ENCODE measurements around the gene KCNG2. TPM values are rescaled to one million over a fixed set of nuclear protein-coding genes. Genes with fewer than 3 reads are reported as not detected.

KCNG2 gene
- total RNA-seq, 1 donor, result under 0.01 TPM

DNA sequence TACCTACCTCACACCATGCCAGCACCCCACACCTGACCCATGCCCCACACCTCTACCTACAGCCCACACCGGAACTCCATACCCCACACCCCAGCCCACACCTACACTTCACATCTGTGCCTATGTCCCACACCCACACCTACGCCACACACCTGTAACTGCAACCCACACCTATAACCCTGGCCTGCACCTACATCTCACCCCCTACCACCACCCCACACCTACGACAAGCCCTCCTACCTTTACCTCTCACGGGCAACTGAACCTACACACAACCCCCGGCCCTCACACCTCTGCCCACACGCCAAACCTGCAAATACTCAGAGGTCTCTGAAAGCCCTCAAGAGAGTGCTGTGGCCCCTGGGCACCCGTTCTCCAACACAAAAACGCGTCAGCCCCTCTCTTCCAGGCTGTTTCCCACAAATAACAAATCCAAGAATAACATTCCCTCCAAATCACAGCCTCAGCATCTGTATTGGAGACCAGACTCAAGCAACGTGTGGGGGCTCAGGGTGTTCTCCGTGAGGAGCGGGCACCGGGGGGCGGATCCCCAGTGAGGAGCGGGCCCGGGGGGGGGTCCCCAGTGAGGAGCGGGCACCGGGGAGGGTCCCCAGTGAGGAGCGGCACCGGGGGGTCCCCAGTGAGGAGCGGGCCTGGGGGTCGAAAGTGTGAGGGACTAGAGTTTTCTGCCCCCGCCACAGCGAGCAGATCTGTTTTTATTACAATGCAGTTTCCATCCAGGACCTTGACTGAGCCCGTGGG, 120.3 kb downstream of the KCNG2 start:
- DNase-seq (ENCODE audit: low read depth), result no peak
- no peak overlapping the region for H3K4me3 ChIP-seq (ENCODE audit: low read depth, low read length)
- TF ChIP-seq, protein P1, sequence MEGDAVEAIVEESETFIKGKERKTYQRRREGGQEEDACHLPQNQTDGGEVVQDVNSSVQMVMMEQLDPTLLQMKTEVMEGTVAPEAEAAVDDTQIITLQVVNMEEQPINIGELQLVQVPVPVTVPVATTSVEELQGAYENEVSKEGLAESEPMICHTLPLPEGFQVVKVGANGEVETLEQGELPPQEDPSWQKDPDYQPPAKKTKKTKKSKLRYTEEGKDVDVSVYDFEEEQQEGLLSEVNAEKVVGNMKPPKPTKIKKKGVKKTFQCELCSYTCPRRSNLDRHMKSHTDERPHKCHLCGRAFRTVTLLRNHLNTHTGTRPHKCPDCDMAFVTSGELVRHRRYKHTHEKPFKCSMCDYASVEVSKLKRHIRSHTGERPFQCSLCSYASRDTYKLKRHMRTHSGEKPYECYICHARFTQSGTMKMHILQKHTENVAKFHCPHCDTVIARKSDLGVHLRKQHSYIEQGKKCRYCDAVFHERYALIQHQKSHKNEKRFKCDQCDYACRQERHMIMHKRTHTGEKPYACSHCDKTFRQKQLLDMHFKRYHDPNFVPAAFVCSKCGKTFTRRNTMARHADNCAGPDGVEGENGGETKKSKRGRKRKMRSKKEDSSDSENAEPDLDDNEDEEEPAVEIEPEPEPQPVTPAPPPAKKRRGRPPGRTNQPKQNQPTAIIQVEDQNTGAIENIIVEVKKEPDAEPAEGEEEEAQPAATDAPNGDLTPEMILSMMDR (IDR thresholded peaks at IDR 0.05; ENCODE audit: insufficient read depth, low read depth, low read length), result no peak

DNA sequence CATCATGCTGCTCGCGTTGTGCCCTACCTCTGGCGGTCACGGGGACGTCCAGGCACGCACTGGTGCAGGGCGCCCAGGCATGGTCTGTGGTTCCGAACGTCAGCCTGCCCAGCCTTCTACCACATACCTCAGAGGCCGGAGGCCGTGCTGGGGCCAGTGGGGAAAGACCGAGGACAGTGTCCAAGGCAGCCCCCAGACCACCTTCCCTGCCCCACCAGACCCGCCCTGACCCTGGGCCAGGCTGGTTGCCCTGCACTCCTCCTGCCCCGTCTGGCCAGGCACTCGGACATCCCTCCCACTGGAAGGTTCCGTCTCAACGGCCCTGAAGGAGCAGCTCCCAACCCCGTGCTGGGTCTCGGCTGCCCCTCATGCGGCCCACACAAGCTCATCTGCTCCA, 120.9 kb downstream of the KCNG2 start:
- TF ChIP-seq, protein P1 (IDR thresholded peaks at IDR 0.05; ENCODE audit: insufficient read depth, low read depth, low read length), result no peak
- no peak for DNase-seq (ENCODE audit: low read depth)
- no peak overlapping the region for H3K4me3 ChIP-seq (ENCODE audit: low read depth, low read length)

DNA sequence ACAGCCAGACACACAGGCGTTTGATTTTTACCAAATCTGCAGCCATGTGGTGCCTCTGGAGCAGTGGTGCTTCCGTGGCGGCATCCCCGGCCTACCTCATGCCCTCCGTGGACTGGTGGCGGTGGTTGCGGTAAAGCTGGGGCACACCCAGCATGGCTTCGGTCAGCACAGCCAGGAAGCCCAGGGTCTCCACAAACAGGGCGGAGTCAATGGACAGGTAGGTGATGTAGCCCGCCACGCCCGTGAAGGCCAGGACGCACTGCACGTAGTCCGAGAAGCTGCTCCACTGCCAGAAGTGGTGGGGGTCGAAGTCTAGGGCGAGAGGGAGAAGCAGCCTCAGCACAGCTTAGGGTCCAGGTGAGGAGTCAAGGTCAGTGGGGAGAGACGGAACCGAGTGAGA, 121.4 kb downstream of the KCNG2 start:
- no peak overlapping the region for H3K4me3 ChIP-seq (ENCODE audit: low read depth, low read length)
- DNase-seq (ENCODE audit: low read depth), result no peak

DNA sequence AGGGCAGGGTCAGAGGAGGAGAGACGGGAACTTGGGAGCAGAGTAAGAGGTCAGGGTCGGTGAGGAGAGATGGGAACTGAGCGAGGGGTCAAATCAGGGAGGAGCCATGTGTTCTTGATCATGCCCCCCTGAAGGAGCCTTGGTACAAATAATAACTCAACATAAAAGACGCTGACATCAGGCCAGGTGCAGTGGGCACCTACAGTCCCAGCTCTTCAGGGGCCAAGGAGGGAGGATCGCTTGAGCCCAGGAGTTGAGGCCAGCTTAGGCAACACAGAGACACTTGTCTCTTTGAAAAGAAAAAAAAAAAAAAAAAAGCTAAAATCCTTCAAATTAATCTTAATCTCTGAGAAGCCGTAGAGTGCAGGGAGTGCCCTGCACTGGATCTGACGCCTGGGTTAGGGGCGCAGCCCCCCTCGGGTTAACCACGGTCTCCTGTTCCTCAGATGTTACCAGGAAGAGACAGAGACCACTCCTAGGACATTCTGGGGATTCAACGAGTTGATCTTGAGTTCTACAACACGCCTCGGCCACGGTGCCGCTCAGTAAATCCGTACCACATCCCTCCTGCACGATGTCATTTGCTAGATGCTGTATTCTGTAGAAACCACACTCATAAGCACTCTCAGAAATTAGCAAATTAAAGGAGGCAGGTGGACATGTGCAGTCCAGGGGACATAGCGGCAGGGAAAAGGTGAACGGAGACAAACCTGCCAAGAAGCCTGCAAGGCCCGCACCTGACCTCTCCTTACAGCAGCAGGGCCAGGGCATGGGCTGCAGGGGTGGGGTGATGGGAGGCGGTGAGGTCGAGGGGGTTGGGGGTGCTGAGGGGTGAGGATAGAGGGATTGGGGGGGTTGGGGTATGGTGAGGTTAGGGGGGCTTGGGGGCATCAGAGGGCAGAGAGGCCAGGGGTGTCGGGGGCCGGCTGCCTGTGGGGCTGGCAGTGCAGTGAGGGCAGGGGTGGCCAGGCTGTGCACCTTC, 124.5 kb downstream of the KCNG2 start:
- TF ChIP-seq, protein P1 (IDR thresholded peaks at IDR 0.05; ENCODE audit: insufficient read depth, low read depth, low read length), result no peak
- H3K4me3 ChIP-seq (ENCODE audit: low read depth, low read length), result no peak overlapping the region
- no peak for DNase-seq (ENCODE audit: low read depth)

More for the DNA sequence above, 121.4 kb downstream of the KCNG2 start:
- TF ChIP-seq, protein P1 (IDR thresholded peaks at IDR 0.05; ENCODE audit: insufficient read depth, low read depth, low read length), result no peak

DNA sequence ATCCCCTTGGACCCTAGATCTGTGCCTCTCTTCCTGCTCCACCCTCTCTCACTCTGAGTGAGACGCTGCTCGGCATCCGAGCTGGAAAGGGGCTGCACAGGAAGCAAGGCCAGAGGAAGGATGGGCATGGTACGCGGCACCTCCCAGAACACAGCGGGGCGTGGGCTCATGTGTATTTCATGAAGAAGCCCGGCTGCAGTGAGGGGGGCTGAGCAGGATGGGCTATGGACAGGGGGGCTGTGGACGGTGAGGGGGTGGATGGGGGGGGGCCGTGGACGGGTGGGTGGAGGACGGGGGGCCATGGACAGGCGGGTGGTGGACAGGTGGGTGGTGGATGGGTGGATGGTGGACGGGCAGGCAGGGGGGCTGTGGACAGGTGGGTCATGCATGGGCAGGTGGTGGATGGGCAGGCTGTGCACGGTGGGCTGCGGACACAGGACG, 125.3 kb downstream of the KCNG2 start:
- DNase-seq (ENCODE audit: low read depth), result no peak
- TF ChIP-seq, protein P1 (IDR thresholded peaks at IDR 0.05; ENCODE audit: insufficient read depth, low read depth, low read length), result no peak
- no peak overlapping the region for H3K4me3 ChIP-seq (ENCODE audit: low read depth, low read length)

DNA sequence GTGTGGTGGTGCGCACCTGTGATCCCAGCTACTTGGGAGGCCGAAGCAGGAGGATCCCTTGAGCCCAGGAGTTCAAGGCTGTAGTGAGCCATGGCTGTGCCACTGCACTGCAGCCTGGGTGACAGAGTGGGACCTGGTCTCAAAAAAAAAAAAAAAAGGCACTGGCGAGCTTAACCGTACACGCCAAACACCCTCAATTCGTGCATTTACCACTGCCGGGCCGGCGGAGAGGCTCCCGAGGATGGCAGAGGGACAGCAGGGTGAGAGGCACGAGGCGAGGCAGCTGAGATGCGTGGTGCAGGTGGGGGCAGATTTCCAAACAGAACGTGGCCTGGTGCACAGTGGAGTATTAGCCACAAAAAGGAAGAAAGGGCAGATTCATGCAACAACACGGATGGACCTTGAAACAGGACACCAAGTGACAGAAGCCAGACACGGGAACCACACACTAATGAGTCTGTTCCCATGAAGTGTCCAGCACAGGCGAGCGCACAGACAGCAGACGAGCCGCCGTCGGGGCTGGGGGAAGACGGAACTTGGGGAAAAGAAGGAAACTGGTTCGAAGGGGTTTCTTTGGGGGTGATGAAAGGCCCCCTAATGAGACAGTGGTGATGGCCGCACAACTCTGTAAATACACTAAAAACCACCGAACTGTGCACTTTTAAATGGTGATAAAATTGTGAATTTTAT, 126.3 kb downstream of the KCNG2 start:
- TF ChIP-seq, protein P1 (IDR thresholded peaks at IDR 0.05; ENCODE audit: insufficient read depth, low read depth, low read length), result no peak
- no peak overlapping the region for H3K4me3 ChIP-seq (ENCODE audit: low read depth, low read length)
- DNase-seq (ENCODE audit: low read depth), result no peak

Data from fibroblast of villous mesenchyme (primary cell).